Osteoblast (primary cell): ENCODE data around the gene SORCS2. TPM values are rescaled to one million over a fixed set of nuclear protein-coding genes. Genes with fewer than 3 reads are reported as not detected.

Source experiments
- DNase-seq: peaks from one replicate; pipeline ENCODE4 v3.0.0; 2011; ENCODE audit warnings: low spot score, mixed read lengths; ENCODE audit not compliant: insufficient read length; ENCODE audit errors: missing footprints
- H2AFZ ChIP-seq: 2 replicates; pipeline ENCODE4 v1.6.0; 2011; ENCODE audit warnings: mild to moderate bottlenecking, low read length
- H3K27ac ChIP-seq: 2 replicates; pipeline ENCODE4 v1.5.1; 2011; ENCODE audit warnings: mild to moderate bottlenecking, low read depth, low read length, moderate library complexity
- H3K27me3 ChIP-seq: 2 replicates; pipeline ENCODE4 v1.6.0; 2012; ENCODE audit warnings: mild to moderate bottlenecking, control low read depth, inconsistent platforms, low read length, moderate library complexity; ENCODE audit not compliant: insufficient read depth
- H3K36me3 ChIP-seq: 2 replicates; pipeline ENCODE4 v1.5.1; 2011; ENCODE audit warnings: mild to moderate bottlenecking, low read length, control low read depth, moderate library complexity; ENCODE audit not compliant: insufficient read depth
- H3K4me1 ChIP-seq: 2 replicates; pipeline ENCODE4 v1.5.1; 2011; ENCODE audit warnings: mild to moderate bottlenecking, low read length, control low read depth, moderate library complexity; ENCODE audit not compliant: insufficient read depth
- H3K4me2 ChIP-seq: 2 replicates; pipeline ENCODE4 v1.6.0; 2011; ENCODE audit warnings: mild to moderate bottlenecking, low read length; ENCODE audit not compliant: insufficient read depth
- H3K4me3 ChIP-seq: fragments of 200-600 bp; sonication (generic); 3 replicates; pipeline ENCODE4 v1.5.1; 2012; ENCODE audit warnings: mild to moderate bottlenecking, low read length, inconsistent platforms; ENCODE audit not compliant: insufficient read depth
- H3K79me2 ChIP-seq: 2 replicates; pipeline ENCODE4 v1.6.0; 2012; ENCODE audit warnings: mild to moderate bottlenecking, low read length, control low read depth, inconsistent platforms; ENCODE audit not compliant: insufficient read depth
- H3K9me3 ChIP-seq: 2 replicates; pipeline ENCODE4 v1.5.1; 2011; ENCODE audit warnings: low read depth, low read length, control low read depth
- H4K20me1 ChIP-seq: 2 replicates; pipeline ENCODE4 v1.6.0; 2012; ENCODE audit warnings: mild to moderate bottlenecking, low read length, control low read depth; ENCODE audit not compliant: insufficient read depth
- CTCF ChIP-seq: IDR thresholded peaks from 2 replicates; pipeline ENCODE4 v1.5.1; 2011; ENCODE audit warnings: mild to moderate bottlenecking, low read depth, low read length, moderate library complexity; ENCODE audit errors: extremely low read depth
- total RNA-seq: library from RNA; depleted of rRNA; stranded (reverse); fragments of >200 nt; gene quantifications from 2 replicates; pipeline ENCODE4 v1.2.3, GENCODE V29; 2012

Gene SORCS2
- total RNA-seq, 1 donor, result 9.0 TPM

- peaks cover 3% of the 10 kb centered on the region for H3K27me3 ChIP-seq
- TF ChIP-seq CTCF, result no peak
Observed at GRCh38 chr4:7564242-7564641, 371.9 kb downstream of the SORCS2 start.

GRCh38 chr4:7565483-7565882 is 373.1 kb downstream of the SORCS2 start:
- H3K27me3 ChIP-seq, result peaks cover 3% of the 10 kb centered on the region
- H3K9me3 ChIP-seq, result no peaks in the 10 kb centered on the region
- H3K27ac ChIP-seq, result no peak overlapping the region
- H3K36me3 ChIP-seq, result no peaks in the 10 kb centered on the region
- no peak overlapping the region for H3K4me3 ChIP-seq
- H3K4me1 ChIP-seq, result no peaks in the 10 kb centered on the region
- no peak for TF ChIP-seq CTCF
- no peak overlapping the region for H3K4me2 ChIP-seq
- H3K79me2 ChIP-seq, result no peaks in the 10 kb centered on the region
- H2AFZ ChIP-seq, result no peak overlapping the region
- H4K20me1 ChIP-seq, result no peaks in the 10 kb centered on the region
- DNase-seq, result no peak

More at GRCh38 chr4:7564242-7564641, 371.9 kb downstream of the SORCS2 start:
- no peak overlapping the region for H2AFZ ChIP-seq
- H3K4me1 ChIP-seq, result no peaks in the 10 kb centered on the region
- H3K27ac ChIP-seq, result no peak overlapping the region
- no peaks in the 10 kb centered on the region for H3K9me3 ChIP-seq
- no peak overlapping the region for H3K4me3 ChIP-seq
- no peaks in the 10 kb centered on the region for H3K79me2 ChIP-seq
- no peaks in the 10 kb centered on the region for H4K20me1 ChIP-seq
- DNase-seq, result no peak
- H3K4me2 ChIP-seq, result no peak overlapping the region
- no peaks in the 10 kb centered on the region for H3K36me3 ChIP-seq

GRCh38 chr4:7569810-7570783 is 377.8 kb downstream of the SORCS2 start:
- no peaks in the 10 kb centered on the region for H3K4me1 ChIP-seq
- H3K9me3 ChIP-seq, result peaks cover 4% of the 10 kb centered on the region
- DNase-seq, result no peak
- H2AFZ ChIP-seq, result no peak overlapping the region
- no peak for TF ChIP-seq CTCF
- no peaks in the 10 kb centered on the region for H3K36me3 ChIP-seq
- no peak overlapping the region for H3K27ac ChIP-seq
- peaks cover 3% of the 10 kb centered on the region for H3K27me3 ChIP-seq
- no peak overlapping the region for H3K4me3 ChIP-seq
- H4K20me1 ChIP-seq, result no peaks in the 10 kb centered on the region
- no peaks in the 10 kb centered on the region for H3K79me2 ChIP-seq
- H3K4me2 ChIP-seq, result no peak overlapping the region

- Histone ChIP-seq H3K4me1 (no peaks in the 10 kb centered on the region), H3K4me2 (no peak overlapping the region), H3K79me2 (no peaks in the 10 kb centered on the region), H2AFZ (no peak overlapping the region), H3K4me3 (no peak overlapping the region), H4K20me1 (no peaks in the 10 kb centered on the region), H3K9me3 (peaks cover 7% of the 10 kb centered on the region), H3K36me3 (no peaks in the 10 kb centered on the region), H3K27ac (no peak overlapping the region), H3K27me3 (peaks cover 3% of the 10 kb centered on the region)
- DNase-seq, result no peak
- no peak for TF ChIP-seq CTCF
Observed at GRCh38 chr4:7571001-7571400, 378.7 kb downstream of the SORCS2 start.
